GM12891 (cell line): ENCODE data around the gene CALCA. TPM values are rescaled to one million over a fixed set of nuclear protein-coding genes. Genes with fewer than 3 reads are reported as not detected.
"Not testable (repeated sequence)": the region's sequence is repeated elsewhere in the genome, so short reads cannot be mapped to it uniquely, and the experiment has no call there.

ENCODE experiments used
- DNase-seq: peaks from one replicate; pipeline ENCODE4 v3.0.0; 2011; ENCODE audit warnings: low spot score; ENCODE audit not compliant: insufficient read length
- FAIRE-seq: peaks from 2 replicates; lab custom pipeline; 2011; peaks lifted over from hg19 to GRCh38; lab: Jason Lieb, UNC
- PAX5 ChIP-seq: IDR thresholded peaks from 2 replicates; pipeline ENCODE4 v1.6.1; 2011; ENCODE audit warnings: low read length, moderate library complexity, mild to moderate bottlenecking; ENCODE audit not compliant: insufficient read depth, severe bottlenecking
- POLR2A ChIP-seq: IDR thresholded peaks from 2 replicates; pipeline ENCODE4 v1.6.1; 2011; ENCODE audit warnings: low read depth, low read length, control low read depth
- POLR2AphosphoS5 ChIP-seq: IDR thresholded peaks from 2 replicates; pipeline ENCODE4 v1.6.1; 2011; ENCODE audit warnings: low read depth, low read length, control low read depth
- POU2F2 ChIP-seq: IDR thresholded peaks from 2 replicates; pipeline ENCODE4 v1.6.1; 2011; ENCODE audit warnings: low read depth, mild to moderate bottlenecking, control low read depth, low read length, moderate library complexity
- SPI1 ChIP-seq: IDR thresholded peaks from 2 replicates; pipeline ENCODE4 v1.6.1; 2011; ENCODE audit warnings: low read depth, low read length, control low read depth
- TAF1 ChIP-seq: IDR thresholded peaks from 2 replicates; pipeline ENCODE4 v1.6.1; 2011; ENCODE audit warnings: low read depth, low read length, control low read depth
- polyA plus RNA-seq: library from polyadenylated mRNA; unstranded; fragments of >200 nt; gene quantifications from one replicate; pipeline ENCODE4 v1.2.1, GENCODE V29; 2012; ENCODE audit warnings: low read depth, missing spikeins, inconsistent platforms; ENCODE audit not compliant: missing spikeins

CALCA gene
- not detected for polyA plus RNA-seq

GRCh38 chr11:14971865-14972580 is at the start of gene CALCA:
Gene CALCA (minus strand): TSS chr11:14972351. CDS start chr11:14971192, 1,159 bp downstream.
- DNase-seq (no peak), FAIRE-seq (no peak)
- TF ChIP-seq POU2F2 (no peak), TAF1 (no peak), POLR2AphosphoS5 (no peak), PAX5 (no peak), POLR2A (no peak), SPI1 (no peak)

GRCh38 chr11:15016200-15016599 is 44.0 kb upstream of the CALCA start:
- TF ChIP-seq POLR2A = no peak
- no peak for TF ChIP-seq POU2F2
- no peak for TF ChIP-seq TAF1
- no peak for TF ChIP-seq PAX5
- no peak for TF ChIP-seq POLR2AphosphoS5
- no peak for TF ChIP-seq SPI1
- no peak for FAIRE-seq
- DNase-seq = no peak

- TF ChIP-seq SPI1 = no peak
- no peak for TF ChIP-seq POLR2A
- TF ChIP-seq TAF1 = no peak
- TF ChIP-seq POLR2AphosphoS5 = no peak
- no peak for TF ChIP-seq POU2F2
- no peak for DNase-seq
- FAIRE-seq = no peak
Measured at GRCh38 chr11:15011776-15012345, 39.7 kb upstream of the CALCA start.

- no peak for FAIRE-seq
- TF ChIP-seq TAF1 (no peak), POLR2A (no peak), PAX5 (no peak), POLR2AphosphoS5 (no peak), POU2F2 (no peak), SPI1 (no peak)
- no peak for DNase-seq
Measured at GRCh38 chr11:15010865-15011264, 38.7 kb upstream of the CALCA start.

- TF ChIP-seq TAF1 (no peak), SPI1 (no peak), POLR2AphosphoS5 (no peak), PAX5 (no peak), POLR2A (no peak), POU2F2 (no peak)
- DNase-seq (no peak), FAIRE-seq (peak; percentile 56)
Measured at GRCh38 chr11:15006139-15006759, 34.1 kb upstream of the CALCA start.

GRCh38 chr11:14988133-14988532 is 16.0 kb upstream of the CALCA start:
- DNase-seq, FAIRE-seq: not testable (repeated sequence)

- FAIRE-seq = no peak
Measured at GRCh38 chr11:14981507-14981906, 9.4 kb upstream of the CALCA start.

GRCh38 chr11:14980854-14981253 is 8.7 kb upstream of the CALCA start:
- TF ChIP-seq POU2F2 = no peak
- TF ChIP-seq PAX5 = no peak
- TF ChIP-seq SPI1 = no peak
- no peak for TF ChIP-seq TAF1
- no peak for TF ChIP-seq POLR2AphosphoS5
- no peak for TF ChIP-seq POLR2A

More at GRCh38 chr11:14981507-14981906, 9.4 kb upstream of the CALCA start:
- no peak for TF ChIP-seq SPI1
- no peak for TF ChIP-seq TAF1
- no peak for TF ChIP-seq POU2F2
- TF ChIP-seq POLR2A = no peak
- TF ChIP-seq POLR2AphosphoS5 = no peak
- no peak for TF ChIP-seq PAX5
- DNase-seq = no peak

GRCh38 chr11:14977101-14977880 is 5.1 kb upstream of the CALCA start:
- DNase-seq (no peak), FAIRE-seq (no peak)
- no peak for TF ChIP-seq POLR2A
- TF ChIP-seq SPI1 = no peak
- TF ChIP-seq POU2F2 = no peak
- TF ChIP-seq TAF1 = no peak
- TF ChIP-seq POLR2AphosphoS5 = no peak
- no peak for TF ChIP-seq PAX5

More at GRCh38 chr11:14980854-14981253, 8.7 kb upstream of the CALCA start:
- DNase-seq = no peak
- FAIRE-seq = no peak
